ENCODE data around the gene CRYZ.

Gene CRYZ

DNA sequence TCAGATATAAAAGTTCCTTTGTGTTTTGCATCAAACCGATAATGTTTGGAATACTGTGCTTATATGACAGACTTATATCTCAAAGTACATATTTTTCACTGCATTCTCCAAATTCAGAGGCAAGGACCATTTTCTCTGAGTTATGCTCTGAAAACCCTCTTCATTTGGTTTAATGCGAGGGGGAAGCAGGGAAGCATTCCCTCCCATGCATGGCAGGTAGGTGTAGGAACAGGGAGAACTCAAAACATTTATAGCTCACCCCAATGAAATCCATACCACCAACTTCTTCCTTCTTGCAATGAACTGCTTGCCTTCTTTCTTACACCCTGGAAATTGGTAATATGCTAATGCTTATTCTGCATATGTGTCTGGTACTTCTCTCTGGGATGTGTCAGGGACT is 48.5 kb downstream of the CRYZ start:
- H3K4me3 ChIP-seq (ENCODE audit: low read depth, low read length) = no peak overlapping the region
- TF ChIP-seq POLR2A (IDR thresholded peaks at IDR 0.05; ENCODE audit: extremely low read depth, insufficient read length) = no peak
- TF ChIP-seq MYC (IDR thresholded peaks at IDR 0.05; ENCODE audit: low read depth, low read length) = no peak
- TF ChIP-seq, protein P1, sequence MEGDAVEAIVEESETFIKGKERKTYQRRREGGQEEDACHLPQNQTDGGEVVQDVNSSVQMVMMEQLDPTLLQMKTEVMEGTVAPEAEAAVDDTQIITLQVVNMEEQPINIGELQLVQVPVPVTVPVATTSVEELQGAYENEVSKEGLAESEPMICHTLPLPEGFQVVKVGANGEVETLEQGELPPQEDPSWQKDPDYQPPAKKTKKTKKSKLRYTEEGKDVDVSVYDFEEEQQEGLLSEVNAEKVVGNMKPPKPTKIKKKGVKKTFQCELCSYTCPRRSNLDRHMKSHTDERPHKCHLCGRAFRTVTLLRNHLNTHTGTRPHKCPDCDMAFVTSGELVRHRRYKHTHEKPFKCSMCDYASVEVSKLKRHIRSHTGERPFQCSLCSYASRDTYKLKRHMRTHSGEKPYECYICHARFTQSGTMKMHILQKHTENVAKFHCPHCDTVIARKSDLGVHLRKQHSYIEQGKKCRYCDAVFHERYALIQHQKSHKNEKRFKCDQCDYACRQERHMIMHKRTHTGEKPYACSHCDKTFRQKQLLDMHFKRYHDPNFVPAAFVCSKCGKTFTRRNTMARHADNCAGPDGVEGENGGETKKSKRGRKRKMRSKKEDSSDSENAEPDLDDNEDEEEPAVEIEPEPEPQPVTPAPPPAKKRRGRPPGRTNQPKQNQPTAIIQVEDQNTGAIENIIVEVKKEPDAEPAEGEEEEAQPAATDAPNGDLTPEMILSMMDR (IDR thresholded peaks at IDR 0.05; ENCODE audit: low read depth, low read length) = no peak
- TF ChIP-seq, protein P2, sequence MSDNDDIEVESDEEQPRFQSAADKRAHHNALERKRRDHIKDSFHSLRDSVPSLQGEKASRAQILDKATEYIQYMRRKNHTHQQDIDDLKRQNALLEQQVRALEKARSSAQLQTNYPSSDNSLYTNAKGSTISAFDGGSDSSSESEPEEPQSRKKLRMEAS (IDR thresholded peaks at IDR 0.05; ENCODE audit: low read depth, low read length) = no peak
- DNase-seq (ENCODE audit: low read depth) = no peak

DNA sequence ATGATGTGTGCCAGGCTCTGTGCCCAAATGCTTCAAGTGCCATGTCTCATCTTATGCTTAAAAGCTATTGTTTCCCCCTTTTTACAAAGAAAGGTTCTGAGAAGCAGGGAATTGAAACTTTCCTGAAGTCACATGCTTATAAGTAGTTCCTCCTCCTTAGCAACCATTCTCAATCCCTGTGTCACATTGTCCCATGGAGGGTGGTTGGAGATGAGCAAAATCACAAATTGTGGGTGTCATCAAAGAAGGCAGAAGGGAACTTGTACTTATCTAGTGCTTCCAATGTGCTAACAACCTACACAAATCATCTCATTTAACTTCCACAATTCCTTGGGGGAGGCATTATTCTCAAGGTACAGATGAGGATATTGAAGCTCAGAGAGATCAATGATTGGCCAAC is 49.2 kb downstream of the CRYZ start:
- no peak for DNase-seq (ENCODE audit: low read depth)
- no peak overlapping the region for H3K4me3 ChIP-seq (ENCODE audit: low read depth, low read length)
- TF ChIP-seq POLR2A (IDR thresholded peaks at IDR 0.05; ENCODE audit: extremely low read depth, insufficient read length) (no peak), MYC (IDR thresholded peaks at IDR 0.05; ENCODE audit: low read depth, low read length) (no peak)
- TF ChIP-seq, protein P1 (IDR thresholded peaks at IDR 0.05; ENCODE audit: low read depth, low read length) = no peak
- TF ChIP-seq, protein P2 (IDR thresholded peaks at IDR 0.05; ENCODE audit: low read depth, low read length) = no peak

DNA sequence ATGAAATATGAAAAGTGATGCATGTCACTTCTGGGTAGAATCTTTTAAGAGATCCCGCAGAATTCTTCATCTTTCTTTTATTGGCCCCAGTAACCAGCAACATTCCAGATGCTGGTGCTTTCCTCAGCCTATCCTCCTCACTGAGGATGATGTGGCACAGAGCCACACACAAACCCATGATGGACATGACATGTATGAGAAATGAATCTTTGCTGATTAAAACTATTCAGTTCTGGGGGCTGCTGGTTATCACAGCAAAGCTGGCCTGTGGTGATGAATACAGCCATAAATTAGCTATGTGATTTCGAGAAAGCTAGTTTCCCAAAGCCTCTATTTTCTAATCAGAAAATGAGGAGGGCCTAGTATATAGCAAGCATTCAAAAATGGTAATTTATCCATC is 51.0 kb downstream of the CRYZ start:
- DNase-seq (ENCODE audit: low read depth) = no peak
- TF ChIP-seq MYC (IDR thresholded peaks at IDR 0.05; ENCODE audit: low read depth, low read length) = no peak
- TF ChIP-seq, protein P2 (IDR thresholded peaks at IDR 0.05; ENCODE audit: low read depth, low read length) = no peak
- TF ChIP-seq, protein P1 (IDR thresholded peaks at IDR 0.05; ENCODE audit: low read depth, low read length) = no peak
- no peak overlapping the region for H3K4me3 ChIP-seq (ENCODE audit: low read depth, low read length)

DNA sequence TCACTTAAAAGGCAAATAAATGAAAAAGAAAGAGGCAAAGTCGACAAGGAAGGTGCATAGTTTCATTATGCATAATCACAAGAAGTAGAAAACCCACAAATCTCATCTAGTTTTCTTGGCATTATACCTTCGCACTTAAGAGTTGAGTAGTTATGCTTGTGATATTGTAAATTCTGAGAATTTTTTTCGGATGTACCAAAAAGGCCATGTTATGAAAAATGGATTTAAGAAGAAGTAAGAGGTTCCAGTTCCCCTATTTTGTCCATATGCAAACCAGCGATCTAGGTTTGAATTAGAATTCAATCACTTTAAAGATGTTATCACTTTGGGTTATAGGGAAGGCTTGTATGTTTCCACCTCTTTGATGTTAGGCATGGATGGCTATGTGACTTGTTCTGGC is 51.4 kb downstream of the CRYZ start:
- DNase-seq (ENCODE audit: low read depth) = no peak
- TF ChIP-seq POLR2A (IDR thresholded peaks at IDR 0.05; ENCODE audit: extremely low read depth, insufficient read length) = no peak
- TF ChIP-seq, protein P2 (IDR thresholded peaks at IDR 0.05; ENCODE audit: low read depth, low read length) = no peak
- TF ChIP-seq MYC (IDR thresholded peaks at IDR 0.05; ENCODE audit: low read depth, low read length) = no peak
- TF ChIP-seq, protein P1 (IDR thresholded peaks at IDR 0.05; ENCODE audit: low read depth, low read length) = no peak
- H3K4me3 ChIP-seq (ENCODE audit: low read depth, low read length) = no peak overlapping the region

DNA sequence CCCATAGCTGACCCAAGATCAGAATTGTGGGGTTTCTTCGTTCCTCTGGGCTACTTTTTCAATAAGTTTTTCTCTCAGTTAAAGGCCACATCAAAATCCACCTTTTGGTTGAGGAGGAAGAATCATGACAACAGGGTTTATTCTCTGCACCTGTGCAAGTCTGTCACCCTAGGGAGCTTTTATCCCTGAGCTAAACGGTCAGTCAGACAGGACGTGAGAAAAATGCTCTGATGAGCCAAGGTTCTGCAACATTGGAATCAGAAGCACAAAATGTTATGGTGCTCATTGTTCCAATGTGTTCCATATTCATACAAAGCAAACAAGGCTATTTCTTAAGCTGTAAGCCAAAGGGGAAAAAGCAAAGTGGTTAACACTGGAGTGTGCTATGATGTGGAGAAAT is 51.8 kb downstream of the CRYZ start:
- no peak for DNase-seq (ENCODE audit: low read depth)
- no peak overlapping the region for H3K4me3 ChIP-seq (ENCODE audit: low read depth, low read length)
- TF ChIP-seq, protein P1 (IDR thresholded peaks at IDR 0.05; ENCODE audit: low read depth, low read length) = no peak
- TF ChIP-seq POLR2A (IDR thresholded peaks at IDR 0.05; ENCODE audit: extremely low read depth, insufficient read length) = no peak
- no peak for TF ChIP-seq MYC (IDR thresholded peaks at IDR 0.05; ENCODE audit: low read depth, low read length)
- TF ChIP-seq, protein P2 (IDR thresholded peaks at IDR 0.05; ENCODE audit: low read depth, low read length) = no peak

DNA sequence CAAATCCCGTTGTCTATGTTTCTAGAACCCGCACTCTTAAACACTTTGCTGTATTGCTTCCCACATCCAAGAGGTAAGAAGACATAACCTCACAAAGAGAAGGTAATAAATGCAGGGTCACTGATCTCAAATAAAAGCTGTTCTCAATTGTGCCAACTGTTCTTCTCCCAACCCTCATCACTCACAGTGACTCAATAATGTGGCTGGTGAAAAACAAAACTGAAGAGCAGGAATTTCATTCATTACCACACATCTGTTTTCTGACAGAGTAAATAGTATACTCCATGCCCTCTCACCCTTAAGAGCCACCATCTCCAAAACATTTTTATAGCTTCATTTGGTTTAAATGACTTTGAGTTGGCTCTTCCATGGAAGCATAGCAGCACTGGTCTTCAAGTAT is 53.0 kb downstream of the CRYZ start:
- TF ChIP-seq POLR2A (IDR thresholded peaks at IDR 0.05; ENCODE audit: extremely low read depth, insufficient read length) (no peak), MYC (IDR thresholded peaks at IDR 0.05; ENCODE audit: low read depth, low read length) (no peak)
- TF ChIP-seq, protein P1 (IDR thresholded peaks at IDR 0.05; ENCODE audit: low read depth, low read length) = no peak
- TF ChIP-seq, protein P2 (IDR thresholded peaks at IDR 0.05; ENCODE audit: low read depth, low read length) = no peak
- DNase-seq (ENCODE audit: low read depth) = no peak
- H3K4me3 ChIP-seq (ENCODE audit: low read depth, low read length) = no peak overlapping the region
